Endodermal cell (in vitro differentiated cells): ENCODE data around the gene RHPN2. TPM values are rescaled to one million over a fixed set of nuclear protein-coding genes. Genes with fewer than 3 reads are reported as not detected.
"Not testable (repeated sequence)": the region's sequence is repeated elsewhere in the genome, so short reads cannot be mapped to it uniquely, and the experiment has no call there.

Experiments
- DNase-seq: peaks from one replicate; pipeline ENCODE4 v3.0.0-alpha.2; 2017
- H3K27ac ChIP-seq: 2 replicates; pipeline ENCODE4 v1.5.1; 2013; ENCODE audit warnings: mild to moderate bottlenecking, low read depth, low read length, moderate library complexity
- H3K27me3 ChIP-seq: 2 replicates; pipeline ENCODE4 v1.6.1; 2013; ENCODE audit warnings: mild to moderate bottlenecking, low read length, moderate library complexity; ENCODE audit not compliant: insufficient read depth, control insufficient read depth, poor library complexity, severe bottlenecking
- H3K36me3 ChIP-seq: 2 replicates; pipeline ENCODE4 v1.7.0; 2013; ENCODE audit warnings: mild to moderate bottlenecking, low read length, moderate library complexity; ENCODE audit not compliant: control insufficient read depth, insufficient read depth
- H3K4me1 ChIP-seq: one replicate; pipeline ENCODE4 v1.7.0; 2013; ENCODE audit warnings: low read length; ENCODE audit not compliant: control insufficient read depth, insufficient read depth
- H3K4me3 ChIP-seq: 2 replicates; pipeline ENCODE4 v1.5.1; 2013; ENCODE audit warnings: mild to moderate bottlenecking, low read length, moderate library complexity
- H3K9ac ChIP-seq: 2 replicates; pipeline ENCODE4 v1.6.1; 2013; ENCODE audit warnings: mild to moderate bottlenecking, low read length, moderate library complexity; ENCODE audit not compliant: poor library complexity, severe bottlenecking; ENCODE audit errors: extremely low read depth
- H3K9me3 ChIP-seq: 2 replicates; pipeline ENCODE4 v1.6.1; 2013; ENCODE audit warnings: mild to moderate bottlenecking, low read length, moderate library complexity; ENCODE audit not compliant: control insufficient read depth
- H3K27ac Mint-ChIP-seq: 2 replicates; pipeline ENCODE4 v1.8.0; 2020; ENCODE audit warnings: mixed read lengths
- H3K27me3 Mint-ChIP-seq: 2 replicates; pipeline ENCODE4 v1.8.0; 2021; ENCODE audit warnings: mild to moderate bottlenecking, mixed read lengths; ENCODE audit not compliant: insufficient read depth
- H3K36me3 Mint-ChIP-seq: 2 replicates; pipeline ENCODE4 v1.8.0; 2020; ENCODE audit warnings: low read depth, mixed read lengths
- H3K4me1 Mint-ChIP-seq: 2 replicates; pipeline ENCODE4 v1.8.0; 2020; ENCODE audit warnings: mixed read lengths
- H3K4me3 Mint-ChIP-seq: 2 replicates; pipeline ENCODE4 v1.8.0; 2020; ENCODE audit warnings: mild to moderate bottlenecking, moderate library complexity, mixed read lengths
- H3K9me3 Mint-ChIP-seq: 2 replicates; pipeline ENCODE4 v1.8.0; 2020; ENCODE audit warnings: mild to moderate bottlenecking, mixed read lengths
- WGBS, 2 experiments: methylation state at CpG; one replicate each; pipeline versions ENCODE4 v1.1.5 to v1.1.7; 2013; ENCODE audit warnings: missing lambda C conversion rate in 2 of 2, mixed read lengths in 1 of 2; ENCODE audit not compliant: insufficient coverage in 1 of 2, insufficient read length in 1 of 2; 5-methylcytosine and 5-hydroxymethylcytosine counted together
- total RNA-seq, 2 donors: library from RNA; stranded (reverse); fragmentation: NEBNext Ultra II Directional in 1 of 2; extraction: Animal tissue kit (Norgen Biotek cat#: 25700) in 1 of 2; gene quantifications; 2 replicates in 1 of 2; 3 replicates in 1 of 2; pipeline ENCODE4 v1.2.1, GENCODE V29; 2021
- TF ChIP-seq, protein P1 (sequence below): fragments of 200-600 bp; sonication (generic); conservative IDR thresholded peaks from 2 replicates; pipeline ENCODE4 v1.5.0; 2021; ENCODE audit warnings: antibody characterized with exemption, mild to moderate bottlenecking

The RHPN2 gene
- total RNA-seq, 2 donors from 2014 or later: 52.0 to 53.2 TPM

DNA sequence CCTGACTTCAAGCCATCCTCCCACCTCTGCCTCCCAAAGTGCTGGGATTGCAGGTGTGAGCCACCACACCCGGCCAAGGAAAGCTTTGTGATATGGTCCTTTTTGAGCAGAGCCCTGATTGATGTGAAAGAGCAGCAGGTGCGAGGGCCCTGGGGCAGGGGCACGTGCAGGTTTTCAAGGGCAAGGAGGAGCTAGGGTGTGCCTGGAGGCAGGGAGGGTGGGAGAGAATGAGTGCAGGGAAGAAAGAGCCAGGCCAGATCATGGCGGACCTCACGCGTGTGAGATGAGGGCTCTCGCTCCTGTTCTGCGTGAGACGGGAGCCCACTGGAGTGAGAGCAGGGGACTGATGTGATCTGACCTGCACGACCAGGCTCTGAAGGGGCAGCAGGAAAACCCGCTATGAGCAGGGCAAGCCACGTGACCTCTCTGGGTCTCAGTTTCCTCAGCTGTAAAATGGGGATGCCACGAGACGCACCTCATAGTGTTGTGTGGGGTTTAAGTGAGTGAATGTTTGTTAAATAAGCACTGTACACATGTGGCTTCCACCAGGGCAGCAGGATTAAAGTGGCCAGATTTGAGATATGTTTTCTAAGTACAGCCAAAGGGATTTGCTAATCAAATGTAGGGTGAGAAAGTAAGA lies 66.9 kb downstream of the RHPN2 start:
- Mint-ChIP-seq H3K27me3 (no peaks in the 10 kb centered on the region), H3K4me3 (no peak overlapping the region), H3K36me3 (peaks cover 73% of the 10 kb centered on the region), H3K27ac (no peak overlapping the region), H3K9me3 (no peaks in the 10 kb centered on the region), H3K4me1 (peaks cover 6% of the 10 kb centered on the region)
- no peak for DNase-seq
- no peak overlapping the region for H3K4me3 ChIP-seq
- no peak overlapping the region for H3K9ac ChIP-seq
- no peak overlapping the region for H3K27ac ChIP-seq
- no peaks in the 10 kb centered on the region for H3K9me3 ChIP-seq
- no peaks in the 10 kb centered on the region for H3K27me3 ChIP-seq
- no peaks in the 10 kb centered on the region for H3K4me1 ChIP-seq
- whole genome bisulfite sequencing, 2 experiments: 92 to 99% methylated on average over 12 to 14 of the region's 14 CpGs
- H3K36me3 ChIP-seq: peaks cover 40% of the 10 kb centered on the region
- TF ChIP-seq, protein P1, sequence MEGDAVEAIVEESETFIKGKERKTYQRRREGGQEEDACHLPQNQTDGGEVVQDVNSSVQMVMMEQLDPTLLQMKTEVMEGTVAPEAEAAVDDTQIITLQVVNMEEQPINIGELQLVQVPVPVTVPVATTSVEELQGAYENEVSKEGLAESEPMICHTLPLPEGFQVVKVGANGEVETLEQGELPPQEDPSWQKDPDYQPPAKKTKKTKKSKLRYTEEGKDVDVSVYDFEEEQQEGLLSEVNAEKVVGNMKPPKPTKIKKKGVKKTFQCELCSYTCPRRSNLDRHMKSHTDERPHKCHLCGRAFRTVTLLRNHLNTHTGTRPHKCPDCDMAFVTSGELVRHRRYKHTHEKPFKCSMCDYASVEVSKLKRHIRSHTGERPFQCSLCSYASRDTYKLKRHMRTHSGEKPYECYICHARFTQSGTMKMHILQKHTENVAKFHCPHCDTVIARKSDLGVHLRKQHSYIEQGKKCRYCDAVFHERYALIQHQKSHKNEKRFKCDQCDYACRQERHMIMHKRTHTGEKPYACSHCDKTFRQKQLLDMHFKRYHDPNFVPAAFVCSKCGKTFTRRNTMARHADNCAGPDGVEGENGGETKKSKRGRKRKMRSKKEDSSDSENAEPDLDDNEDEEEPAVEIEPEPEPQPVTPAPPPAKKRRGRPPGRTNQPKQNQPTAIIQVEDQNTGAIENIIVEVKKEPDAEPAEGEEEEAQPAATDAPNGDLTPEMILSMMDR: no peak

DNA sequence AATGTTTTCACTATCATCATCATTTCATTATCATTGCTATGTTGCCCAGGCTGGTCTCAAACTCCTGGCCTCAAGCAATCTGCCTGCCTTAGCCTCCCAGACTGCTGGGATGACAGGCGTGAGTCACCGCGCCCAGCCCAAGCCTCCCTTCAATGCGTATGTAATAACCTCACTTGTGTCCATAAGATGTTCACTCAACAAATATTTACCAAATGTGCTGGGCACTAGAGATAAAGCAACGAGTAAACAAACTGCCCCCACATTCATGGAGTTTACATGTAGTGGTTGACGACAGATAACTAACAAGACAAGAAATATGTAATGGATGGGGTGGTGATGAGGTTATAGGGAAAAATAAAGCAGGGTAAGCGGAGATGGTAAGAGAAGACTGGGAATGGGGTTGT lies 67.6 kb downstream of the RHPN2 start:
- not testable (repeated sequence) for H3K27ac Mint-ChIP-seq, H3K4me1 Mint-ChIP-seq, H3K9ac ChIP-seq, H3K27ac ChIP-seq, H3K9me3 Mint-ChIP-seq, H3K4me3 ChIP-seq, H3K4me3 Mint-ChIP-seq, H3K4me1 ChIP-seq, H3K27me3 ChIP-seq, H3K9me3 ChIP-seq, DNase-seq, H3K27me3 Mint-ChIP-seq
- H3K36me3 Mint-ChIP-seq: peaks cover 66% of the 10 kb centered on the region
- 50 to 81% methylated on average over 2 to 7 of the region's 7 CpGs for WGBS, 2 experiments
- peaks cover 39% of the 10 kb centered on the region for H3K36me3 ChIP-seq

GRCh38 chr19:32995966-32996365 lies 68.7 kb downstream of the RHPN2 start:
- H3K27ac ChIP-seq, H3K9me3 Mint-ChIP-seq, H3K4me1 ChIP-seq, H3K4me3 ChIP-seq, H3K4me3 Mint-ChIP-seq, H3K27me3 Mint-ChIP-seq, H3K9ac ChIP-seq, H3K27me3 ChIP-seq, H3K9me3 ChIP-seq, DNase-seq, H3K4me1 Mint-ChIP-seq: not testable (repeated sequence)
- Mint-ChIP-seq H3K27ac (peak overlapping the region; percentile 55), H3K36me3 (peaks cover 71% of the 10 kb centered on the region)
- peaks cover 44% of the 10 kb centered on the region for H3K36me3 ChIP-seq
- 90 to 100% methylated on average over 3 to 17 of the region's 17 CpGs for WGBS, 2 experiments

DNA sequence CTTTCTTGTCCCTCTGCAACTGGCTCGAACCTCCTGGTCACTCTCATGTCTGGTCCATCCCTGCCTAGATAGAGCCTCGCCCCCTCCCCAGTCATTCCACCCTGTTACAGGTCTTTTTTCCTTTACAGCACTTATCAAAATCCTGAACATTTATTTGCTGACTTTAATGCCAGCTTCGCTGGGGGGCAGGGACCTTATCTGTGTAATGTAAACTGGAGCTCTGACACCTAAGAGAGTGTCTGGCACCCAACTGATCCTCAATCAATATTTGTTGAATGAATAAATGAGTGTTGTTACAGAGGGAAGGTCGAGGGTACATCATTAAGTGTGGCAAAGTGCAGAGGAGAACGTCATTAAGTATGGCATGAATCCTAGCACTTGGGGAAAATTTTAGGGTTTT lies 76.0 kb downstream of the RHPN2 start:
- no peak overlapping the region for H3K4me3 ChIP-seq
- peaks cover 69% of the 10 kb centered on the region for H3K36me3 ChIP-seq
- Mint-ChIP-seq H3K36me3 (peaks cover 63% of the 10 kb centered on the region), H3K27me3 (no peaks in the 10 kb centered on the region), H3K4me3 (no peak overlapping the region), H3K27ac (peak overlapping the region; percentile 66), H3K4me1 (peaks cover 12% of the 10 kb centered on the region), H3K9me3 (no peaks in the 10 kb centered on the region)
- WGBS, 2 experiments: 77 to 79% methylated on average over 3 to 5 of the region's 5 CpGs
- H3K27me3 ChIP-seq: no peaks in the 10 kb centered on the region
- no peaks in the 10 kb centered on the region for H3K4me1 ChIP-seq
- H3K9me3 ChIP-seq: no peaks in the 10 kb centered on the region
- no peak for DNase-seq
- TF ChIP-seq, protein P1: no peak
- no peak overlapping the region for H3K27ac ChIP-seq
- H3K9ac ChIP-seq: no peak overlapping the region

DNA sequence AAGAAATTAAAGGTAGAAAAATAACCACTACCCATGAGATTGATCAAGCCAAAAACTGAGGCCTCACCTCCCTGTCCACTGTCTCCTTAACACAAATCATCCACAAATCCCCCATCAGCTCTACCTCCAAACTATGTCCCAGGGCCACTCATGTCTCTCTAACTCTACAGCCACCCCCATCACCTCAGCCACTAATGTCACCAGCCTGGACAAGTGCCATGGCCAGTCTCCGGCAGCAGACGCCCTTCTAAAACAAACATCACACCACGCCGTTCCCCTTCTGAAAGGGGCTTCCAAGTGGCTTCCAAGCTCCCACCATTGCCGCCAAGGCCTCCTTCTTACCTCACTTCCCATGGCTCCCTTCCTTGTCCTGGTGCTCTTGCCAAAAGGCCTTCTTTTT lies 76.4 kb downstream of the RHPN2 start:
- not testable (repeated sequence) for H3K4me3 ChIP-seq, H3K4me1 ChIP-seq, H3K4me3 Mint-ChIP-seq, H3K27ac ChIP-seq, H3K9me3 Mint-ChIP-seq, H3K27me3 Mint-ChIP-seq, H3K27me3 ChIP-seq, H3K9me3 ChIP-seq, DNase-seq, H3K9ac ChIP-seq
- peak overlapping the region; percentile 66 for H3K27ac Mint-ChIP-seq
- WGBS, 2 experiments: 85 to 97% methylated on average over 5 of the region's 5 CpGs
- H3K4me1 Mint-ChIP-seq: peaks cover 12% of the 10 kb centered on the region
- H3K36me3 ChIP-seq: peaks cover 66% of the 10 kb centered on the region
- H3K36me3 Mint-ChIP-seq: peaks cover 66% of the 10 kb centered on the region

DNA sequence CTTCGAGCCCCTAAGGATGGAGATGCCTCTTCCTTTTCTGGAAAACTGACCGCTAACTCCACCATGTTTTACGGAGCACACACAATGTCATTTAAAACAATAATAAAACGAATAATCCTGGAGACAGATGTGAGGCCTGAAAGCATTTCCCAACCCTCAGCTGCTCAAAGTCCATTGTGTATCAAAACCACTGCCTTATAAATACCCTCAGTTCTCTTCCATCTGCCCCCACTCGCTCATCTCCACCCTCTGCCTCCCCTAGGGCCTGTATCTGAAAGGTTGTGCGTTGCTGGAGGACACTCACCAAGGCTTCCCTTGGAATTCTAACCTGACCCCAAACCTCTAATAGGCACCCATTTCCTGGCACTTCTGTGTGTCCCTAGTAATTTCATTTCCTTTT lies 82.2 kb downstream of the RHPN2 start:
- H3K9me3 Mint-ChIP-seq, H3K4me1 ChIP-seq, H3K27me3 ChIP-seq, H3K9me3 ChIP-seq, H3K27me3 Mint-ChIP-seq, H3K27ac ChIP-seq, H3K4me3 Mint-ChIP-seq, H3K4me1 Mint-ChIP-seq, H3K4me3 ChIP-seq, DNase-seq, H3K9ac ChIP-seq: not testable (repeated sequence)
- H3K36me3 Mint-ChIP-seq: peaks cover 66% of the 10 kb centered on the region
- peak overlapping the region; percentile 61 for H3K27ac Mint-ChIP-seq
- 98 to 100% methylated on average over 2 to 5 of the region's 6 CpGs for WGBS, 2 experiments
- H3K36me3 ChIP-seq: peaks cover 52% of the 10 kb centered on the region
